GM12801 (cell line): ENCODE measurements around the gene CIZ1.

ENCODE experiments used
- TF ChIP-seq, protein P1 (sequence below): IDR thresholded peaks from one replicate; pipeline ENCODE4 v1.5.1; 2011; ENCODE audit warnings: control low read depth; ENCODE audit not compliant: insufficient read length; ENCODE audit errors: extremely low read depth

Gene CIZ1

DNA sequence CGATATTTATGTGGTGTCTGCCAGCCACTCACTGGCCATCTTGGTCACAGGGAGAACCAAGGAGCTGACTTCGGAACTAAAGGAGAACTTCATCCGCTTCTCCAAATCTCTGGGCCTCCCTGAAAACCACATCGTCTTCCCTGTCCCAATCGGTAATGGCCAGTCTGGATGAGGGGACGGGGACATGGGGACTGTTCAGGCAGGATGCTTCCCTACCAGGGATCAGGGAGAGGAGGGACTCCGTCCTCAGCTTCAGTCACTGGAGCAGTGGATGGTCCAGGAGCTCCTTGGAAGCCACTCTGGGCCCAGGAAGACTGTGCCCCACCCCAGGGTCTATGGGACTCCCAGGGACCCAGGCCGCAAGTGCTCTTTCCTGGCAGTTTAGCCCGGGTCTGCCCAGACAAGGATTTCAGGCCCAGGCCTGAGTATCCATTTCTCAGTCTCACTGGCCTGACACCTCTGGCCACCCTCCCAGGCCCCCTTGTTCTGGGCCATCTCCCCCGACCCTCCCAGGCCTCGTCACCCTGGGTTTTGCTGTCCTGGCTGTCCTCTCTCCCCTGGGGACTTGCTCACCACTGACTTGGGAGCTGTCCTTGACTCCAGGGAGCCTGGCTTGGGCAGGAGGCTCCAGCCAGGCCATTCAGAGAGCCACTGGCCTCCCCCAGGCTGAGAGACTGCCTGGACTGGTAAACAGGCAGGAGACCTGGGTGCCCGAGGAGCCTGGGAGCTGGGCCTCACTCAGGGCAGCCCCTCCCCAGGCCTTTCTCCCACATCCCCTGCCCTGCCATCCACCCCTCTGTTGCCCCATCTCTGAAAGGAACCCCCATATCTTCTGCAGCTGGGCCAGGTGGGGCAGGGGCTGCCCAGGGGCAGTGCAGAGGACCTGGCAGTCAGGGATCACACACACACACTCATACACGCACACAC, 39.0 kb downstream of the CIZ1 start:
- TF ChIP-seq, protein P1, sequence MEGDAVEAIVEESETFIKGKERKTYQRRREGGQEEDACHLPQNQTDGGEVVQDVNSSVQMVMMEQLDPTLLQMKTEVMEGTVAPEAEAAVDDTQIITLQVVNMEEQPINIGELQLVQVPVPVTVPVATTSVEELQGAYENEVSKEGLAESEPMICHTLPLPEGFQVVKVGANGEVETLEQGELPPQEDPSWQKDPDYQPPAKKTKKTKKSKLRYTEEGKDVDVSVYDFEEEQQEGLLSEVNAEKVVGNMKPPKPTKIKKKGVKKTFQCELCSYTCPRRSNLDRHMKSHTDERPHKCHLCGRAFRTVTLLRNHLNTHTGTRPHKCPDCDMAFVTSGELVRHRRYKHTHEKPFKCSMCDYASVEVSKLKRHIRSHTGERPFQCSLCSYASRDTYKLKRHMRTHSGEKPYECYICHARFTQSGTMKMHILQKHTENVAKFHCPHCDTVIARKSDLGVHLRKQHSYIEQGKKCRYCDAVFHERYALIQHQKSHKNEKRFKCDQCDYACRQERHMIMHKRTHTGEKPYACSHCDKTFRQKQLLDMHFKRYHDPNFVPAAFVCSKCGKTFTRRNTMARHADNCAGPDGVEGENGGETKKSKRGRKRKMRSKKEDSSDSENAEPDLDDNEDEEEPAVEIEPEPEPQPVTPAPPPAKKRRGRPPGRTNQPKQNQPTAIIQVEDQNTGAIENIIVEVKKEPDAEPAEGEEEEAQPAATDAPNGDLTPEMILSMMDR = no peak

DNA sequence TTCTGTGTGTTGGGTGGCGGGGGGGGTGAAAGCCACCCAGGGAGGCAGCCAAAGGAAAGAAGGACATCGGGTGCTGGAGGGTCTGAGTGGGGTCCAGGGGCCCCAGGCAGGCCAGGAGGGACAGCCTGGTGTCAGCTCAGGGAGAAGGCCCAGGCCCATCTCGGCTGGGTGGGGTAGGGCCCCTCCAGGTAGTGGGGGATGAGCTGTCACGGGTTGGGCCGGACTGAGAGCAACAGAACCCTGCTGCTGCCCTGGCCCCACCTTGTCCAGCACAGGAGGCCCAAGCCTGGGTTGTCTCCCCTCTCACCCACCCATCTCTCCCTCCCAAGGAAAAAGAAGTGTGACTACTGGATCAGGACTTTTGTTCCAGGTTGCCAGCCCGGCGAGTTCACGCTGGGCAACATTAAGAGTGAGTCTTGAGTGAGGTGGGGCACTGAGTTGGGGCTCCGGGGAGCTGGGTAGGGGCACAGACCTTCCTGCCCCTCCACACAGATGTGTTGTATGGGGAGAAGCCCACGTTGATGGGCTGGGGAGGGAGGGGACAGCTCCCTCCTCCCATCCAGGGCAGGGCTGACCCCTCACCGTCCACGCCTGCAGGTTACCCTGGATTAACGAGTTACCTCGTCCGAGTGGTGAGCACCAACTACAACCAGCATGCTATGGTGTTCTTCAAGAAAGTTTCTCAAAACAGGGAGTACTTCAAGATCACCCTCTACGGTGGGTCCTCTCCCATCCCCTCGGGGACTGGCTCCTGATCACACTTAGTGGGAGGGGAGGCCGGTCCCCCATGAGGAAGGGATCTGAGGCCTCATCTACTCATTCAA, 39.9 kb downstream of the CIZ1 start:
- TF ChIP-seq, protein P1 = no peak

DNA sequence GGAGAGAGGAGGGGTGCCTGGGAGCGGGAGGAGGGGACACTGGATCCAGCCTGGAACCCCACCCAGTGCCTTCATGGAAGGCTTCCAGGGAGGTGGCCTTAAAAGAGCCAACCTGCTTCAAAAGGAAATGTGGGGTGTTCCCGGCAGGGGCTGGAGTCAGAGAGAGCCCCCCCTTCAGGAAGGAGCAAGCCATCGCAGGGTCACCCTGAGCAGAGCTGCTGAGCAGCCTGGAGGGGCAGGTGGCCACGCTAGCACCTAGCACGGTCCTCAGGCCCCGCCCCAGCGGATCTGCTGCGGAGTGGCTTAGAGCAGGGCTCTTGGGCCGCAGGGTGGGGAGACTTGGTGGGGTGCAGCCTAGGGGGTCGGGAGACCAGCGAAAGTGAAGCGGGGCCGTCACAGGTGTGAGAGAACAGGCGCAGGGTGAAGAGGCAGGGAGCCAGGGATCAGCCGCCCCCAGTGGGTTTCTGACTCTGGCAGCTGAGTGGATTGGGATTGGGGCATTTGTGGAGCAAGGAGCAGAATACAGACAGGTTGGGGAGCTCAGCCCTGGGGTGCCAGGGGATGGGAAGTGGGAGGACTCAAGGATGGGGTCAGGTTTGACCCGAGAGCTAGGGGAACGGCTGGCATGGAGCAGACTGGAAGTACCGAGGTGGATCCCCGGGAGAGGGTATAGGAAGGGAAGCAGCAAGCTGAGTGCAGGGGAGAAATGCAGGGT, 40.6 kb downstream of the CIZ1 start:
- TF ChIP-seq, protein P1 = no peak

DNA sequence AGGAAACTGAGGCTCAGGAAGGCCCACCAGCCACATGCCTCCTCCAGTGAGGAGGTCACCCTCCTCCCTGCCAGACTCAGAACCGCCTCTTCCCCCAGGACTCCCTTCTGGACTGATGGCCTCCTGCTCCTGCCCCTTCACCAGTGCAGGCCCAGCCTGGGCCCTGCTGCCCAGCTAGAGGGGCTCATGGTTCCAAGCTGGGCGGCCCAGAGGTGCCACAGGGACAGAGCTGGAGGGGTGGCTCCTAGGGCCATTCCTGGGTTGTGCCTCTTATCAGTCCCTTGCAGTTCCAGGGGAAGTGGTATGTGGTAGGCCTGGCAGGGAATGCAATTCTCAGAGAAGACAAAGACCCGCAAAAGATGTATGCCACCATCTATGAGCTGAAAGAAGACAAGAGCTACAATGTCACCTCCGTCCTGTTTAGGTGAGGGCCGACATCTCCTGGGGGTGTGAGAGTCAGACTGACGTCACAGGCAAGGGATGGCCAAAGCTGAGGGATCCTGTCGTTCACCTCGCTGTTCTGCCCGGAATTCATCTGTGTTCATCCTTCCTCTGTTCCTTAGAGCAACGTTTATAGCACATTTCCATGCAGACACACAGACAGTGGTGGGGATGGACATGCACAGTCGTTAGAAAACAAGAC, 41.3 kb downstream of the CIZ1 start:
- TF ChIP-seq, protein P1 = no peak

DNA sequence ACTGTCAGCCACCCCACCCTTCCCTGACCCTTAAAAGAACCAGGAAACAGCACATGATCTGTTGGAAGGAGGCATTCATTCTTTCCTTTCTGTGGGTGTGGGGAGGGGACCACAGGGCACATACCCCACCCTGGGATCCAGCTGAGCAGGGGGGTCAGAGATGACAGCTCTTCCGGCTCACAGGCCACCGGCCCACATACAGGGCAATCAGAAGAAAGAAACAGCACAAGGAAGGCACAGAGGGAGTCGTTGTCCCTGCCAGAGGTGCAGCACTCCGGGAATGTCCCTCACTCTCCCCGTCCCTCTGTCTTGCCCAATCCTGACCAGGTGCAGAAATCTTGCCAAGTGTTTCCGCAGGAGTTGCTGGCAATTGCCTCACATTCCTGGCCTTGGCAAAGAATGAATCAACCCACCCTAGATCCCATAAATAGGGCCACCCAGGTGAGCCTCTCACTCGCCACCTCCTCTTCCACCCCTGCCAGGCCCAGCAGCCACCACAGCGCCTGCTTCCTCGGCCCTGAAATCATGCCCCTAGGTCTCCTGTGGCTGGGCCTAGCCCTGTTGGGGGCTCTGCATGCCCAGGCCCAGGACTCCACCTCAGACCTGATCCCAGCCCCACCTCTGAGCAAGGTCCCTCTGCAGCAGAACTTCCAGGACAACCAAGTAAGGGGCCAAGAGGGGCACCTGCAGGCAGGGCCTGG, 42.2 kb downstream of the CIZ1 start, which contains the start of gene LCN2:
Gene LCN2, plus strand, starts transcription at position 453 of the 701 bp plus-strand sequence. Its CDS starts 73 bp downstream, at position 526.
- TF ChIP-seq, protein P1 = no peak

DNA sequence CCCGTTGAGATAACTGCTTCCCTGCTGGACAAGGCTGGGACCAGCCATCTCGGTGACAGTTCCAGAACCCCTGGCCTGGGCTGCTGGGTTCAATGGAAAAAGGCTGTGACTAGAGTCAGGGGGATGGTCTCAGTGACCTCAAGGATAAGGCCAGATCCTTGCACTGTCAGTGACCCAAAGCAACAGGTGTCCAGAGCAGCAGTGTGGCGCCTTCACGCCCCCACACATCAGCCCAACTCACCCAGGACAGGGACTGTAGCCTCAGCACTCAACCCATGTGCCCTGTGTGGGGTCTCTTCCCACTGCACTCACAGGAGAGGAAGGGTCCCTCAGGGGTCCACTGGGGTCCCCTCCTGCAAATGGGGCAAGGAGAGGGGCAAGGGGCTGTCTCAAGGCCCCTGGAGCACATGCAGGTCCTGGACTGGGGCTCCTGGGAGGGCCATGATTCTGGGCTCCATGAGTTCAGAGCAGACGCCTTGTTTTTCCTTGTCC, 42.8 kb downstream of the CIZ1 start:
- TF ChIP-seq, protein P1 = no peak
